Stomach (tissue), 4 donors: Measurements from ENCODE around the gene SINHCAF.

ENCODE experiments used
- CTCF ChIP-seq, 7 experiments: fragments of 450-650 bp in 4 of 7; fragments of 200-600 bp in 3 of 7; sonication (generic) in 3 of 7; IDR thresholded peaks; one replicate each; pipeline ENCODE4 v1.5.1; 2016 to 2019; ENCODE audit warnings: antibody characterized with exemption in 7 of 7, control low read depth in 2 of 7, mild to moderate bottlenecking in 1 of 7
- EP300 ChIP-seq: sonication (generic); formaldehyde crosslinking; IDR thresholded peaks from one replicate; pipeline ENCODE4 v1.6.1; 2017; ENCODE audit warnings: antibody characterized with exemption

GRCh38 chr12:31361730-31362114, 35.8 kb upstream of the SINHCAF start:
- no peak for TF ChIP-seq EP300
- TF ChIP-seq CTCF (IDR thresholded peaks at IDR 0.05), result no peak
